Epithelial cell of proximal tubule (primary cell): ENCODE measurements around the gene HEPN1. TPM values are rescaled to one million over a fixed set of nuclear protein-coding genes. Genes with fewer than 3 reads are reported as not detected.

ENCODE experiments used
- DNase-seq: peaks from one replicate; pipeline ENCODE4 v3.0.0-alpha.2; 2011; ENCODE audit warnings: low read depth
- H3K4me3 ChIP-seq: 2 replicates; pipeline ENCODE4 v1.5.1; 2011; ENCODE audit warnings: low read depth, mild to moderate bottlenecking, low read length
- CTCF ChIP-seq: conservative IDR thresholded peaks from 2 replicates; pipeline ENCODE4 v1.5.1; 2012; ENCODE audit warnings: low read depth, mild to moderate bottlenecking, low read length
- total RNA-seq: library from RNA; depleted of rRNA; stranded (reverse); fragments of >200 nt; gene quantifications from 2 replicates; pipeline ENCODE4 v1.2.3, GENCODE V29; 2015

HEPN1 gene
- total RNA-seq, 1 donor from 2014 or later: not detected

- no peak for DNase-seq
- no peak for TF ChIP-seq CTCF
- no peak overlapping the region for H3K4me3 ChIP-seq
These were observed 34.1 kb upstream of the HEPN1 start for GRCh38 chr11:124884869-124885479.

GRCh38 chr11:124886476-124886875 is 32.6 kb upstream of the HEPN1 start:
- DNase-seq: no peak
- no peak for TF ChIP-seq CTCF
- H3K4me3 ChIP-seq: no peak overlapping the region

GRCh38 chr11:124886978-124887666 is 31.9 kb upstream of the HEPN1 start:
- H3K4me3 ChIP-seq: no peak overlapping the region
- no peak for TF ChIP-seq CTCF
- DNase-seq: no peak

- TF ChIP-seq CTCF: no peak
These were observed 31.4 kb upstream of the HEPN1 start for GRCh38 chr11:124887667-124888013.

GRCh38 chr11:124889191-124890091 is 29.6 kb upstream of the HEPN1 start:
- no peak for DNase-seq
- H3K4me3 ChIP-seq: no peak overlapping the region
- TF ChIP-seq CTCF: no peak

More at GRCh38 chr11:124887667-124888013, 31.4 kb upstream of the HEPN1 start:
- no peak overlapping the region for H3K4me3 ChIP-seq
- DNase-seq: no peak

- no peak for DNase-seq
- no peak overlapping the region for H3K4me3 ChIP-seq
- TF ChIP-seq CTCF: no peak
These were observed 28.9 kb upstream of the HEPN1 start for GRCh38 chr11:124890151-124890550.
